Smooth muscle cell (in vitro differentiated cells): Measurements from ENCODE around the gene FARS2. TPM values are rescaled to one million over a fixed set of nuclear protein-coding genes. Genes with fewer than 3 reads are reported as not detected.
"Not testable (repeated sequence)": the region's sequence is repeated elsewhere in the genome, so short reads cannot be mapped to it uniquely, and the experiment has no call there.

Experiments used
- DNase-seq: peaks from one replicate; lab custom pipeline; 2025; ENCODE audit not compliant: unreplicated experiment; lab: John Stamatoyannopoulos, UW
- H2AFZ ChIP-seq: fragments of 200-600 bp; sonication (generic); 2 replicates; pipeline ENCODE4 v1.6.0; 2016; ENCODE audit warnings: antibody characterized with exemption, low read depth, mild to moderate bottlenecking
- H3F3A ChIP-seq: fragments of 200-600 bp; sonication (generic); 2 replicates; pipeline ENCODE4 v1.6.0; 2017; ENCODE audit warnings: antibody characterized with exemption, low read depth
- H3K27ac ChIP-seq: fragments of 200-600 bp; sonication (generic); 2 replicates; pipeline ENCODE4 v1.5.1; 2016; ENCODE audit warnings: low read depth, mild to moderate bottlenecking
- H3K27me3 ChIP-seq: fragments of 200-600 bp; sonication (generic); 2 replicates; pipeline ENCODE4 v1.6.1; 2016; ENCODE audit warnings: low read depth, mild to moderate bottlenecking
- H3K36me3 ChIP-seq: fragments of 200-600 bp; sonication (generic); 2 replicates; pipeline ENCODE4 v1.5.1; 2016; ENCODE audit warnings: low read depth
- H3K4me1 ChIP-seq: fragments of 200-600 bp; sonication (generic); 2 replicates; pipeline ENCODE4 v1.5.1; 2016; ENCODE audit warnings: low read depth
- H3K4me2 ChIP-seq: fragments of 200-600 bp; sonication (generic); 2 replicates; pipeline ENCODE4 v1.6.0; 2016; ENCODE audit warnings: mild to moderate bottlenecking
- H3K4me3 ChIP-seq: fragments of 200-600 bp; sonication (generic); 2 replicates; pipeline ENCODE4 v1.5.1; 2016; ENCODE audit warnings: mild to moderate bottlenecking
- H3K79me2 ChIP-seq: fragments of 200-600 bp; sonication (generic); 2 replicates; pipeline ENCODE4 v1.6.0; 2016; ENCODE audit warnings: low read depth, mild to moderate bottlenecking
- H3K9ac ChIP-seq: fragments of 200-600 bp; sonication (generic); 2 replicates; pipeline ENCODE4 v1.6.0; 2016; ENCODE audit warnings: low read depth
- H3K9me3 ChIP-seq: fragments of 200-600 bp; sonication (generic); replicated peaks from 2 replicates; pipeline ENCODE4 v1.5.1; 2016; ENCODE audit warnings: low read depth
- H4K20me1 ChIP-seq: fragments of 200-600 bp; sonication (generic); 2 replicates; pipeline ENCODE4 v1.6.0; 2016; ENCODE audit warnings: low read depth
- WGBS: methylation state at CpG from one replicate; pipeline ENCODE4 v1.1.7; 2016; ENCODE audit warnings: low lambda C conversion rate; 5-methylcytosine and 5-hydroxymethylcytosine counted together
- polyA plus RNA-seq: library from polyadenylated mRNA; unstranded; fragments of >200 nt; fragmentation: Nextera tagmentation; extraction: Ambion mirVana; gene quantifications from 2 replicates; pipeline ENCODE4 v1.2.1, GENCODE V29; 2016
- total RNA-seq: library from RNA; depleted of rRNA; stranded (reverse); fragments of >200 nt; gene quantifications from 2 replicates; pipeline ENCODE4 v1.2.3, GENCODE V29; 2014
- TF ChIP-seq, protein P1 (sequence below): fragments of 200-600 bp; sonication (generic); IDR thresholded peaks from 2 replicates; pipeline ENCODE4 v1.5.1; 2017; ENCODE audit warnings: borderline replicate concordance, mild to moderate bottlenecking, antibody characterized with exemption; ENCODE audit not compliant: insufficient read depth, poor library complexity, severe bottlenecking

Gene FARS2
- total and polyA plus RNA-seq, 2 experiments from 2014 or later, result 9.6 to 13.2 TPM

DNA sequence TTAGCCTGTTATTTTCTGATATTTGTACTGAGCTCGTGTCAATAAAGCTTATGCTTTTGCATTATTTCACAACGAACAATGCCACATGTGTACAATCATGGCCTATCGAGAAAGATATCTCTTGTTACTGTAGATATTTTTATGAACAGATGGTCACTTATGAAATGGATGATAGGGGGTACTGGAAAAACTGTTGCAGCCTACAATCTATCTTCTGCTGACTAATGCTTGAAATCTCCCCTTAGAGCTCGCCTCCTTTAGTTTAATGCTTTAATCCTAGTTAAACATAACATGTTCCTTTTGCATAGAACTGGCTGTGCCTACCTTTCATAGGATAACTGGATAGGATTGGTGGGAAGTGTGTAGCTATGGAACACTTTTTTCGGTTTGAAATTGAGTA lies 296.2 kb downstream of the FARS2 start:
- Histone ChIP-seq H3K27me3 (peaks cover 27% of the 10 kb centered on the region), H3K27ac (no peak overlapping the region), H2AFZ (no peak overlapping the region), H3K4me1 (peaks cover 14% of the 10 kb centered on the region), H3F3A (peaks cover 6% of the 10 kb centered on the region), H3K9ac (no peak overlapping the region), H3K4me3 (no peak overlapping the region), H4K20me1 (peaks cover 99% of the 10 kb centered on the region), H3K9me3 (no peaks in the 10 kb centered on the region), H3K4me2 (peak overlapping the region; percentile 54), H3K36me3 (no peaks in the 10 kb centered on the region), H3K79me2 (no peaks in the 10 kb centered on the region)
- 59% methylated on average over 5 of the region's 5 CpGs for WGBS
- TF ChIP-seq, protein P1, sequence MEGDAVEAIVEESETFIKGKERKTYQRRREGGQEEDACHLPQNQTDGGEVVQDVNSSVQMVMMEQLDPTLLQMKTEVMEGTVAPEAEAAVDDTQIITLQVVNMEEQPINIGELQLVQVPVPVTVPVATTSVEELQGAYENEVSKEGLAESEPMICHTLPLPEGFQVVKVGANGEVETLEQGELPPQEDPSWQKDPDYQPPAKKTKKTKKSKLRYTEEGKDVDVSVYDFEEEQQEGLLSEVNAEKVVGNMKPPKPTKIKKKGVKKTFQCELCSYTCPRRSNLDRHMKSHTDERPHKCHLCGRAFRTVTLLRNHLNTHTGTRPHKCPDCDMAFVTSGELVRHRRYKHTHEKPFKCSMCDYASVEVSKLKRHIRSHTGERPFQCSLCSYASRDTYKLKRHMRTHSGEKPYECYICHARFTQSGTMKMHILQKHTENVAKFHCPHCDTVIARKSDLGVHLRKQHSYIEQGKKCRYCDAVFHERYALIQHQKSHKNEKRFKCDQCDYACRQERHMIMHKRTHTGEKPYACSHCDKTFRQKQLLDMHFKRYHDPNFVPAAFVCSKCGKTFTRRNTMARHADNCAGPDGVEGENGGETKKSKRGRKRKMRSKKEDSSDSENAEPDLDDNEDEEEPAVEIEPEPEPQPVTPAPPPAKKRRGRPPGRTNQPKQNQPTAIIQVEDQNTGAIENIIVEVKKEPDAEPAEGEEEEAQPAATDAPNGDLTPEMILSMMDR, result no peak
- no peak for DNase-seq

DNA sequence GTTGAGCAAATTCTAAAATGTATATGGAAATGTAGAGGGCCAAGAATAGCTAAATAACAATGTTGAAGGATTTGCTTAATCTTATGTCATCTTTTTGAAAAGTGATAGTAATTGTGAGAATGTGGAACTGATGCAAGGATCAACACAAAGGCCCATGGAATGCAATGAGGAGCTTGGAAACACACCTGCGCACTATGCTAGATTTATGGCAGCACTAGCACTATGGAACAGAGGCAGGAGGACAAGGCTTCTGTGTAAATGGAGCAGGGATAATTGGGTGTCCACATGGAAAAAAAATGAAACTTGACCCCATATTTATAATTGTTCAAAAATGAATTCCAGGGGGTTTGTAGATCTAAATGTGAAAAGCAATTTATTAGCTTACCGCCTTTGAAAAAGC lies 298.3 kb downstream of the FARS2 start:
- Histone ChIP-seq H3F3A (peaks cover 6% of the 10 kb centered on the region), H3K27ac (no peak overlapping the region), H3K4me2 (no peak overlapping the region), H3K9me3 (no peaks in the 10 kb centered on the region), H3K4me3 (no peak overlapping the region), H3K9ac (no peak overlapping the region), H3K4me1 (peaks cover 14% of the 10 kb centered on the region), H2AFZ (no peak overlapping the region), H4K20me1 (peaks cover 95% of the 10 kb centered on the region), H3K36me3 (no peaks in the 10 kb centered on the region), H3K79me2 (no peaks in the 10 kb centered on the region), H3K27me3 (peaks cover 27% of the 10 kb centered on the region)
- DNase-seq, result no peak
- TF ChIP-seq, protein P1, result no peak
- 97% methylated on average over 2 of the region's 2 CpGs for WGBS

DNA sequence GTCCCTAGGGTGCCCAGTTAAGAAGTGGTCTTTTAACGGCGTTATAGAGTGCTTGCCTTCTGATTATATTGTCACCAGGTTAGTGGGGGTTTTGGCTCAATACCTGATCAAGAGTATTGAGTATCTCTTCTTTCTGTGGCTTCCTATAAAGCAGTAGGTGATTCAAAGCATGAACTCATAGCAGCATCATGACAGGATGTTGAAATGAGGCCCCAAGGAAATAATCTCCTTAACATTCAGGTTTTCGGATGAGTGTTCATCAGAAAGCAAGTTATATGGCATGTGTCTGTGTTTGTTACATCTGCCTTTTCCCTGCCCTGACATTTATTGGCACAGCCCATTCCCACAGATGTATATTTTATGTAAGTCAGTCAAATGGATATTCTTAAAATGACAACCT lies 301.0 kb downstream of the FARS2 start:
- Histone ChIP-seq H3F3A (peaks cover 2% of the 10 kb centered on the region), H3K27me3 (peaks cover 27% of the 10 kb centered on the region), H3K27ac (no peak overlapping the region), H3K4me1 (peaks cover 3% of the 10 kb centered on the region), H3K4me3 (no peak overlapping the region), H3K9me3 (no peaks in the 10 kb centered on the region), H3K4me2 (no peak overlapping the region), H3K79me2 (no peaks in the 10 kb centered on the region), H4K20me1 (peaks cover 74% of the 10 kb centered on the region), H2AFZ (no peak overlapping the region), H3K9ac (no peak overlapping the region), H3K36me3 (no peaks in the 10 kb centered on the region)
- TF ChIP-seq, protein P1, result no peak
- WGBS, result 64% methylated on average over 3 of the region's 3 CpGs
- DNase-seq, result no peak

DNA sequence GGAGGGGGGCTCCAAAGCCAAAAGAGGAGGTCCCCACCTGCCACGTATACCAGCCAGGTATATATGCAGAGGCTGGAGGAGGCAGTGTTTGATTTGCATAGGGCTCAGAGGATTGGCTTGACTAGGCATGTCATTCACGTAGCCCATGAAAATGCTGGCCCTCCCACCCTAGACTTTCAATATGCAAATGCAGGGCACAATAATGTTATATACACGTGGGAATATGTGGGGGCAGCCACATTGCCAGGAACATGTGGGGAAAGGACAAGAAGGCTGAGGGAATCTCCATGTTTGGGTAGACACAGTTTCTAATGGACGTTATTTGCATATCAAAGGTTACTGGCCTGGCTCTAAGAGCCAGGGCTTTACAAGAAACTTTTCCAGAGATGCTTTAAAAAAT lies 301.8 kb downstream of the FARS2 start:
- WGBS, result 89% methylated on average over 4 of the region's 4 CpGs
- H2AFZ ChIP-seq, result no peak overlapping the region
- H3K27ac ChIP-seq, result no peak overlapping the region
- H3K4me1 ChIP-seq, result no peaks in the 10 kb centered on the region
- H3K27me3 ChIP-seq, result peaks cover 27% of the 10 kb centered on the region
- no peak overlapping the region for H3K4me3 ChIP-seq
- H3K79me2 ChIP-seq, result no peaks in the 10 kb centered on the region
- no peaks in the 10 kb centered on the region for H3F3A ChIP-seq
- H3K36me3 ChIP-seq, result no peaks in the 10 kb centered on the region
- DNase-seq, result no peak
- no peak overlapping the region for H3K9ac ChIP-seq
- H3K9me3 ChIP-seq, result no peaks in the 10 kb centered on the region
- TF ChIP-seq, protein P1, result no peak
- H3K4me2 ChIP-seq, result no peak overlapping the region
- peaks cover 74% of the 10 kb centered on the region for H4K20me1 ChIP-seq

DNA sequence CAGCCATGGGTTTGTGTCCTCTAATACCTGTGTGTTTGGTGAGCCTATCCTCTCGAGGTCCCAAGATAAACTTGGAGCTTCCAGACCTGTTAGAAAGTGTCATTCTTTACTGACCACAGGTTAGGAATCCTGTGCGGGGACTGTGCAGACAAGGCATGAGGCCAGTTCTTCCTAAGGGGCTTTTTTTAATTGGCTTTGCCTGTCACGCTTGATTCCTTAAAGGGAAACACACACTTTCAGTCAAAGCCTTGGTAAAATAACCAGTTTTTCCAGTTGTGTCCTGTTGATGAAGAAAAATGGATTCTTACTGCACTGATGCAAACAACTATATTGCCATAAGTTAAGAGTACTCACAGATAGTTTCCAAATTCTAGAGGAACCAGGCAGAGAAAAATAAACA lies 303.4 kb downstream of the FARS2 start:
- not testable (repeated sequence) for H3K27ac ChIP-seq, H3K79me2 ChIP-seq, H3K4me2 ChIP-seq, DNase-seq, H3K9me3 ChIP-seq, H3K36me3 ChIP-seq, H3K9ac ChIP-seq, H2AFZ ChIP-seq, H3K4me1 ChIP-seq, H3K4me3 ChIP-seq, H3F3A ChIP-seq
- WGBS, result 70% methylated on average over 3 of the region's 3 CpGs
- Histone ChIP-seq H3K27me3 (peaks cover 22% of the 10 kb centered on the region), H4K20me1 (peaks cover 75% of the 10 kb centered on the region)
